SHP77 treated with DMSO at 0.1 percent for 48 hours (cell line): ENCODE measurements around the gene NPAS3.

Source experiments
- DNase-seq: peaks from one replicate; lab custom pipeline; 2025; lab: John Stamatoyannopoulos, UW

The NPAS3 gene

DNA sequence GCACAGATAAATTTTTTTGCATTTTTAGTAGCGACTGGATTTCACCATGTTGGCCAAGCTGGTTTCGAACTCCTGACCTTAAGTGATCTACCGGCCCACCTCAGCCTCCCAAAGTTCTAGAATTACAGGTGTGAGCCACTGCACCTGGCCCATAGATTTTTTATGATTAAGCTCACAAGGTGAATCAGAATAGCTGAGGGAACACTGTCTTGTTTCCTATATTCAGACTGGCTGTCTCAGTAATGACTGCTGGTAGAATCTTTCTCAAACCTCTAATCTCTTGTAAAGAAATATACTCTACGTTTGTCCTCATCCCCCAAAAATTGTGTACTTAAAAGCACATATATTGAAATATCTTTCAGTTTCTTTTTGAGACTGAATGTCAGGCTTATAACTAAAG, 650.1 kb downstream of the NPAS3 start:
- DNase-seq = no peak

DNA sequence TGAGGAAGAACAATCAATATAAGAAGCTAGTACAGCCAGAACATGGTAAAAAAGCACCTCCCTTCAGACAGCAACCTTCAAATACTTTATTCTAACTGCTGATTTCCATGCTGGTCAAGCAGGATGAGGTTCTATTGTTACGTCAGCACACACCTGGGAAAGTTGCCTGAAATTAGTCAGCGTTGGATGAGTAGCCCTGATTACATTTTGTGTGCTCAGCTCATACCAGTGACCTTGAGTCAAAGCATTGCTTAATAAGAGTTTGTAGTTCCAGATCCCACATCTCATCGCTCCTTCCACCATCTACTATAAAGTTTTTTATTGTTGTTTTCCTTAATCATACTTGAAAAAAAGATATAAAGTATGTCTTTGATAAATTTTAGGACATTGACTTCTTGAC, 650.7 kb downstream of the NPAS3 start:
- no peak for DNase-seq

DNA sequence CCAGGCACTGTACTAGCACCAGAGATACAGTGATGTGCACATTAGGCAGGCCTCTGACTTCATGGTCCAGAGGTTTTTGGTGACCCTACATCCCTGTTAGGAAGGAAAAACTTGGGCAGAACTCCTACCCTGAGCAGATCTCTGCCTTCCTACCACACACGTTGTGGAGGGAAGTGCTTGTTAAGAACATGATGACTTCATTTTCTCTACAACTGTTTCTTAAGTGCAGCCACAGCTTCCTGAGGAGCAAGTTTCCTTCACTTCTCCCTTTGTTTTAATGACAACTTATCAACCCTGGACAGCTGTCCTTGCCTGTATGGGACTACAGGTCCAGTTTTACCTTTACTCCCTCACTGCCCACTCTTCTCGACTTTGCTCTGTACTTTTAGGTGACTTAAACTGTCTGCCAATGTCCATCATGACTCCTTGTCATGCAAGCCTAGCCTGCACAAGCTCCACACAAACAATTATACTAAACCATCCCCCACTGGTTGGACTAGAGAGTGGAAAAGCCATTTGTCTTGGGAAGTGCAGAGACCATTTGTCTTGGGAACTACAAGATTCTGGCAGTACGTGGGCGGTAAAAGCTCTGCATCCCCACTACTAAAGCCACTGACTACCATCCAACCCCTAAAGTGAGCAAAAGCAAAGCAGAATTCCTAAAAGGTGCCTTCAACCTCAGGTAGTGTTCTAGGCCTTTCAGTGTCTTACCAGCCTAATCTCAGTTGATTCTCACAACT, 652.4 kb downstream of the NPAS3 start:
- no peak for DNase-seq

DNA sequence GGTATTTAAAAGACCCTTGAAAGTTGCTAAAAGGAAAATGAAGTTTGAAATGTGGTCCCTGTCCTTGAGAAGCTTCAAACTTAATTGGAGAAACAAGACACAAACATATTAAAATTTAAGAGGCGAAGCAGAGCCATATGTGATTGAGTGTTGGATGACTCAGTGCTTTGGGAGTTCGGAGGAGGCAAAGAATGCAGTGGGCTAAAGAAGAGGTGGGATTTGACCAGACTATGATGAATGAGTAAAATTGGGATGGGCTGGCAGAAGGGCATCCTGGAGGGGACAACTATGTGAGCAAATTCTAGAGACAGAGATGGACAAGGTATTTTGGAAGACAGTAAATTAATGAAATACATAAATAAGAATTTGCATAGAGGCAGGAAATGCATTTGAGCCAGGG, 653.6 kb downstream of the NPAS3 start:
- no peak for DNase-seq

DNA sequence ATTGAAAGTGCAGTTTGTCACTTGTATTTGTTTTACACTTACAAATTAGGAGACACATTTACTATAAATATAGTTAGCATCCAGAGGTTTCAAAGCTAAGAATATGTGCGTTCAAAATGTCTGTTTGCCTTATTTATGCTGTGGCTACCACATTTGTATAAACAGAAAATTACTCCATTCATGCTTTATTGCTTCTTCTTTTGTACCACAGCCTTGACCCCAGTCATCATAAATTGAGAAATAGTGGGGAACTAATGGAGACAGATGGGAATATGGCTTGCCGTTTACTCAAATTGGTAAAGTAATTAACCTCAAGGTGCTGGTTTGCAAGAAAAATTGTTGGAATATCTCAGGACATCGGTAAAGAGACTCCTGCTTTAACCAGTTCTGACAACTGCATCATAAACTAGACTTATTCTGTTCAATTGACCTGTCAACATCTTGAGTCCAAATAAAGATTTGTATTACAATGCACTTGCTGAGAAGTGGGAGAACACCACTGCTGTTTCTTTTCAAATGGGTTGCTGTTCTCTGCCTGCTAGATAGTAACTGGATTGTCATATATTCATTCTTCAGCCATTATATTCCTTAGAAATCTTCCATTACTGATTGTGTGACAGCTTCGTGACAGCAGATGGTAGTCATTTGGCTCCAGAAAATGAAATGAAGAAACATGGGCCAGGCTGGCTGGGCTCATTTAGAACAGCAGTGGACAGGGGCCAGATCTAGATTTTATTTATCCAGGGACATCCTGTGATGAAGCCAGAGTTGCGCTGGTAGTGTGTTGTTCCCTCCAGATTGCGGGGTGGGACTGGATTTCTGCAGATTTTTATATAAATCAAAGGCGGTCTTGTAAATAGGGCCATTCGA, 657.8 kb downstream of the NPAS3 start:
- DNase-seq = no peak

DNA sequence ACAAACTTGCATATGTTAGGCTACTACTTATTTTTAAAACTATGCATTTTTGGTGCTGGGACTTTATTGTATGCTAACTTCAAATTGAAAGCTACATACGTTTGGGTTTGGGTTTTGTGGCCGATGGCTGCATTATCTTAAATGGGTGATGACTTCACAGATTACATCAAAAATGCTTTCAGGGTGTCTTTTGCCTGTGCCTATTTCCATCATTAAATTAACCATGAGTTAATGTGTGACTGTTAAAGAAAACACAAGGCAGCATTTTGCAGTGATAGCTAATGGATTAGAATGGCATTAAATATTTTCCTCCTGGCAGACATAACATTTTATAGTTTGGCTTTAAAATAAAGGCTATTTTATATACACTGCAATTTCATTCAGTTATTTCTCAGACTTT, 659.9 kb downstream of the NPAS3 start:
- no peak for DNase-seq

DNA sequence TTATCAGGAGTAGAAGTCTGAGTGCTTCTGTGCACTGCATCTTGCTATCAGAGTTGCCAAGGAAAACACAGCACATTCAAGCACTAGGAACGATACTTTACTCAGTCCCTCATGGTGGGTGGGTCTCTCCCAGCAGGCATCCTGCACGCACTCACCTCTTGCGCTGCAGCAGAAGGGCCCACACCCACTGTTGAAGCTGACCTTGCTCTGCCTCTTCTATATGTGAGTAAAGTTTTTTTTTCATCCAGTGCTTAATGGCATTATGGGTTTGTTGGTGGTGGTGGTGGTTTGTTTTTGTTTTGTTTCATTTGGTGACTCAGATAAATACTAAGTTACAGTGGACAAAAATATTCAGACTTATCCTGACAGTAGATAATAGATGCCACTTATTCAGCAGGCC, 663.7 kb downstream of the NPAS3 start:
- no peak for DNase-seq

DNA sequence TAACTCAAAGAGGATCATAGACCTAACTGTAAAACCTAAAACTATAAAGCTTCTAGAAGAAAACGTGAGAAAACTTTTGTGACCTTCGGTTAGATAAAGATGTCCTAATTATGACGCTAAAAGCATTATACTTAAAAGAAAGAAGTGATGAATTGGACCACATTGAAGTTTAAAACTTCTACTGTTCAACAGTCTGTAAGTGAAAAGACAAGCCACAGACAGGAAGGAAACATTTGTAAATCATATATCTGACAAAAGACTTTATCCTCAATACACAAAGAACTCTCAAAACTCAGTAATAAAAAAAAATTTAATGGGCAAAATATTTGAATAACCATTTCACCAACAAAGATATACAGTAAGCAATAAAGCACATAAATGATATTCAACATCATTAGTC, 667.9 kb downstream of the NPAS3 start:
- DNase-seq = no peak

DNA sequence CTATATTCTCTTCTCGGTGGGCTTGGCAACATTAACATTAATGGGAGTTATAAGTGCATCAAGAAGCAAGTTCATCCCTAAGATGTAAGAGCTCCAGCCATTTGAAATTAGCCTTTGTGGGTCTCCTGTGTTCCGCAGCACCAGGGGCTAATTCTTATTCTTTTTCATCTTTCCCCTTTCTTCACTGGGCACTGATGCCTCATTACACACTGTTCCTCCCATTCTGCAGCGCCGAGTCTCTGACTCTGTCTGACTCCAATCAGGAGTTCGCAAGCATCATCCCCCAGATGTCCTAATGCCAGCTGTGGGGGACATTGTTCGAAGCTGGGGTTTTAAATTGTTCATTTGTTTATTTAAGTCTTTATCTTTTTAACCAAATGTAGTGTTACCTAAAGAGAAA, 670.9 kb downstream of the NPAS3 start:
- no peak for DNase-seq

DNA sequence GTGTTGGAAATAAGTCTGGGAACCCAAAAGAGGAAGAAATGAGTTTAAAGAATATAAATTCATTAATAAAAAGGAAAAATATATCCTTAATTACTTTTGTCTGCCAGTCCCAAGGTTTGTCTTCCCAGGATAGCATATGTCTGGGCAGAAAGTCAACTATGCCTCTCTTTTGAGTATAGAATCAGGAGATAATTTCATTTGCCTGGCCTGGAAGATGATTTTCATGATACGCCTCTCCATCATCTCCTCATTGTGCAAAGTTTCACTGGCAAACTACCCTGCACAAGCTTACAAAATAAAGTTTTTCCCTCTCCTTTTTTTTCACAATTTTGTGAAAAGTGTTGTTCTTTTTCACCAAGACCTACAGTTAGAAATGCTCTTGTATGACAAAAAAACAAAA, 671.4 kb downstream of the NPAS3 start:
- DNase-seq = no peak

DNA sequence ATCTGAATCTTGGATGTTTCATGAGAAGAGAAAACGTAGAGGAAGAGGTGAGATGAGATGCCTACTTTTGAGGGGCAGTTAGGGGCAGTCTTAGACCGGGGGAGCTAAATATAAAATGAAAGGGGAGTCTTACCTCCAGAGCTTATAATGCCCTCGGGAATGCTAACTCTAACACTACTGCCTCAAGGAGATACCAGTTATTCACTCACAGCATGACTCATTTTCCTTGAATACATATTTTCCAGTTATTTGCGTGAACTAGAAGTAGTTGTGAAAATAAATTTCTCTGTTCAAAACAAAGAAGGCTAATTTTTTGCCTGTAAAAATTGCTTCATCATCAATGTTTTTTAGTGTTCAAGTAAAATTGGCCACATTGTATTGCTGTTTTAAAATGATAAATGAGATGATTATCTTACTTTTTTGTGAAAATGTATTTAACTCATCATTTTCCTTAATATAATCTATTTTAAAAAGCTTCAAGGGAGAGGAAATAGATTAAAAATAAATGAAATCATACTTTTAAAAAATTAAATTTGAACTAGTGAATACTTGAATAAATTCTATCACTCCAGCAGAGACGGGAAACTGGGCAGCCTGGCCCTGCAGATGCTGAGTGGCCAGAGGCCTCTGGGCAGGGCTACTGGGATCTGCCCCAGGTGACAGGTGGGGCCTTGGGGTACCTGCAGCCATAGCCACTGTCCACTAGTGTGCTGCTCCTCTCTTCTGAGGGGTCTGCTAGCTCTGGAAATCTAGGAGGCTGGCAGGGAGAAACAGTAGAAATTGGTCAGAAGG, 672.9 kb downstream of the NPAS3 start:
- DNase-seq = no peak

DNA sequence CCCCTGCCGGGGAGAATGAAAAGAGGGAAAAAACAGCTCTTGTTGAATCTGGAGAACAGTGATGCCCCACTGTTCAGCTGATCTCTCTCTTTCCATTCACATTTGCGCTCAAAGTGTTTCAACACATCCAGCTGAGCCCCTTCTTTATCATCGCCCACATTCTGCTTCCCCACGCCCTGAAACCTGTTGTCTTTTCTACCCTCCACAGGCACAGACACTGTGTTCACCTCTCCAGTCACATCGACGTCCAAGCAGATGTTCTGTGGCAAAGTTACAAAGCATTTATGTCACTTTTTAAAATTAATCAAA, 673.5 kb downstream of the NPAS3 start:
- no peak for DNase-seq

DNA sequence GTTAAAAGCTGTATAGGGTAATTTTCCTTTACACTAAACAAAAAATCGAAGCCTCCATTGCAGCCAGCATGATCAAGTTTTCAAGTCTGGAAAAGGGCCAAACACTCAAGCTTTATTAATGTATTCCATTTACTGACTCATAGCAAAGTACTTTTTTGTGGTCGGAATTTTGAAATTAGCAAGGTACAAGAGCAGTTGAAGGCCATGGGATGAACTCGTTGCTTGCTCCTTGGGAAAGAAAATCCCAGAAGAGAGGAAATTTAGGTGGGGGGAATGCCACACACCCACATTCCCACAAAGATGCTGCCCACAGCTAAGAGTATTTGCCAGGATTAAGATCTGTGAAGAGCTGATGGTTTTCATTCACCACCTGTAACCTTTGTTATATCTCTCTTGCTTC, 678.5 kb downstream of the NPAS3 start:
- peak; percentile 28 for DNase-seq

DNA sequence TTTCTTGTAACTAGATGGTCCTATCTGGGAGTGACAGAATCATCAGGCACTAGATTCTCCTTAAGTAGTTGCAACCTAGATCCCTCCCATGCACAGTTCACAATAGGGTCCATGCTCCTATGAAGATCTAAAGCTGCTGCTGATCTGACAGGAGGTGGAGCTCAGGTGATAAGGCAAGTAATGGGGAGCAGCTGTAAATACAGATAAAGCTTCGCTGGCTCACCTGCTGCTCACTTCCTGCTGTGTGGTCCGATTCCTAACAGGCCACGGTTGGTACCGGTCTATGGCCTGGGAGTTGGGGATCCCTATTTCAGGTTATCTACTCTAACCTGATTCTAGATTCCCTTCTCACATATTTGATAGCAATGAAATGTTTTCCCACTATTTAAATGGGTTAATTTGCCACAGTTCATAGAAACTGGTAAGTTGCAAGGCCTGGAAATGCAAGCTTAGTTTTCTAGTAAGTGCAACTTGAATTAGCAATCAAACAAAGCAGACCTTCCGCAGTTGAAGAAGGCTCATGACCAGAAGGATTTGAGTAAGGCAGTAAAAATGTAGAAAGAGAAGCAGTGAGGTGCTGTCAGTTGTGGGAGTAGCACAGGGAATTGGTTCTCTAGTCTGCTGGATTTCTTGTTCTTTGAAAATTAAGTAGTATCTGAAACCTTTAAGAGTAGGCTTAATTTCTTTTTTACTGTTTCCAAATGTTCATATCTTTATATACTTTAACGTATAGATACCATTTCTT, 679.9 kb downstream of the NPAS3 start:
- no peak for DNase-seq

DNA sequence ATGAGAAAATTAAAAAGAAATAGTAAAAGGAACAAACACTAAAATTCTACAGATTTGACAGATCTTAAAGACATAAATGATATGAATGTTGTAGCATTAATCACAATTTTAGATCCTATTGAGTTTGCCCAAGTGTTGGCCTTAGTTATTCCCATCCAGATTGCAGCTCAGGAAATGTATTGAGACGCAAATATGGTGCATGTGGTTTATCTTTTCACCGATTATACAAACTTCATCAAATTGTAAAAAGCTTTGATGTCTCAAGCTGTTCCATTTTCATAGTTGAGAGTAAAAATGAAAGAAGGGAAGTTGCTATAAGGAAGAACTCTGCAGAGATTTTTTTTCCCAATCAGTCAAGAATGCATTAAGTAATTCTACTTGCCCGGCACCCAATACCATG, 683.8 kb downstream of the NPAS3 start:
- DNase-seq = no peak

DNA sequence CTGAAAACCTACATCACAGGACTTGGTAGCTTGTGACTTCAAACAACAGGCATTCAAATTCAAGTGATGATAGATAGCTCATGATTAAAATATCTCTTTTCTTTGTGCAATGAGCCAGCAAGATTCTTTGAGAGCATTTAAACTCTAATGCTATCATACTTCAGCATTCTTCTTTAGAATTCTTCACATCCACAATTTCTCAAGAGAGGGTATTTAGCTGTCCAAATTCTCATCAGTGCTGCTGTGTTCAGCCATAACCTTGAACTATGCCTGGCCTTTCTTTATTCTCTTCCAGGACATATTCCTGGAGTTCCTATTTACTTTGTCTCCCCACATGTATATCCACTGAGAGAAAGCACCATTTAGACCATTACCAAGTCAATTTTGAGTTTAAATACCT, 691.1 kb downstream of the NPAS3 start:
- DNase-seq = no peak

DNA sequence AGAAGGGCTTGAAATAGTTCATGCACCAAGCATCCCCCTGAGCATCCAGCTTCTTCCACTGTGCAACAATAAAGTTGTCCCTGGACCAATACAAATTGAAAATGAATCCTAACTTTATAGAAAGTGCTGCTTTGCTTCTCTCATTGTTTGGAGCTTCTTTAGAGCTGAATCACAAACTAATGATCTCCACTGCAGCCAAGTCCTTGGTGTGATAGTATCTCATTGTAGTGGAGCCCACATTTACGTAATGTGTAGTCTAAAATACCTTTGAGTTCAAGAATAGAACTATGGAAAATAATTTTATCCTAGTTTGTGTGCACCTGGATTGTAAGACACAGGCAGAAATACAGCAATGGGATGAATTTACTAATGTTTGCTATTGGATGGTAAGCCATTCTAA, 692.3 kb downstream of the NPAS3 start:
- no peak for DNase-seq

DNA sequence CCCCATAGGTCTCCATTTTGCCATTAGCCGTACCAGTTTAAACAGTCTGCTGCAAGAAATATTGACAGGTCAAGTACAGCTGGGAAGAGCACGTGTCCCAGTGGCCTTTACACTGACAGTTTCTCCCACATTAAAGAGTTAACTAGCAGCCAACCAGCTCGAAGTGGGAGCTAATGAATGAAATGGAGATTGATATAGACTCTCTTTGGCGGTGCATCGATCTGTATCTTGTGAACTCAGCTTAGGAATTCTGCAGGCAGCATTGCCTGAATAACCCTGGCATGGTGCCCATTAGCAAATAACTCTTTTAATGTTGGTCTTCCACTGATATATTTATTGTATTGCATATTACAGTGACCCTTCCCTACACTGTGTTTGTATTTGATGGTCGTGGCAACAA, 692.8 kb downstream of the NPAS3 start:
- DNase-seq = peak; percentile 30

DNA sequence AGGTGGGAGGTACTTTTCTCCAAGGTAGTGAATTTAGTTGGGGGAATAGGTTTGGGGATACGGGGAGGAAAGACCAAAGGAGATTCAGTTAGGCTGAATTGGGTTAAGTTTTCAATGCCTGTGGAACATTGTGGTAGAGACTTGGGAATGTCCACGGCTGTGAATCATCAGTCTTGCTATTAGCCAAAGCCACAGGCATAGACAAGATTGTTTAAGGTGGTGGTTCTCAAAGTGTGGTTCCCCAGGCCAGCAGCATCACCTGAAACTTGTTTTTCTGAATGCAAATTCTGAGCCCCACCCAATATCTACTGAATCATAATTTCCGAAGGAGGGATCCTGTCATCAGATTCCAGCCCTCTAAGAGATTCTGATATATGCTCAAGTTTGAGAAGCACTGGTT, 696.0 kb downstream of the NPAS3 start:
- DNase-seq = no peak

DNA sequence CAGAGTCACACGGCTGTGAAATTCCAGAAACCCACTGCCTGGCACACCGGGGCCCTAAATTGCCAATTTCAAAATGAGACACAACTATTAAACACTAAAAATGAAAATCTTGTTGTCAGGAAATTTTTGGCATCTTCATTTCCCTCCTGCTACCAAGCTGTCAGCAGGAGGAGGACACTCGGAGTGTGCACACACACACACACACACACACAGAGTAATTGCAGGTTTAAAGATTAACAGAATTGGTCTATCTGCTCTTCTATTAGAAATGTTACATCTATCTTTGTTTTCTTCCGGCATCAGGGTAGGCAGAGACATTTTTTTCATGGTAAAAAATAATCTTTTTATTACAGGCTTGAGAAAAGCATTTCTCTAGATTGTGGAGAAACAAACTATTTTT, 698.0 kb downstream of the NPAS3 start:
- no peak for DNase-seq

DNA sequence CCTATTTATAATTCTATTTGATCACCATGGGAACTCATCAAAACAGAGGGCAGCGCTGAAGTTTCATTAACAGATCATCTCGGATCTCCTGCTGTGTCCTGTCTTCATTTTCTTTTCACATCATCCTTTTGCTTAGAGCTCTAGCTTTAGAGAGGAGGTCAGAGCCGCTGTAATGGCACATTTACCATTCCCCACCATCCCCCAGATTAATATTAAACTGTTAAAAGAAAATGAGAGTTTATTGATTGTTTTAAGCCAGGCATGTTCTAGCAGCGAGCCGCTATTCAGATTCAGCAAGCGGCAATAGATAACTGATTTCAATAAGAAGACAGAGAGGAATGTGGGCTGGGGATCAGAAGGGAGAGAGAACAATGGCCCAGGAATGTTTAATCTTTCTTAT, 703.4 kb downstream of the NPAS3 start:
- DNase-seq = no peak

DNA sequence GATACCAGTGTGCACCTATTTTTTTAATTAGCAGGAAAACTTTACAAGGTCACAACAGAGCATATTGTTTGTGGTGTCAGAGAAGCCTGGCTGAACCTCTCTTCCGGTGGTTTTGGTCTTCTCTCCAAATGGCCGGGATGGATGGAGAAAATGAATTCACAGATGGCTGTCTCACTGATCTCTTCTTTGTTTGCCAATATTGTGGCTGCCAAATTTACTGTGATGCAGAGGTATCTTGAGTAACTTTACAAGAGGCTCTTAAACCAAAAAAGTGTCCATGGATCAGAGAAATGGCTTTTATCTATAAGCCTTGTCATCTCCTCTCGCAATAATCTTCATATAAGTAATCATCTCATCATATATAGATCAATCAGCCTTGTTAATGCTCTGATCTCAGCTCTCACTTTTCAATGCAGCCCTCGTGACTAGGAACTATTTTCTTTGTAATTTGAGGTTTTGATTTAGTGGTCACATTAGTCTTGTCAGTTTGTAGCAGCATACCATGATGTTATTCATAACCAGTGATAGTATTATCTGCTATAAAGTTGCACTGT, 704.1 kb downstream of the NPAS3 start:
- no peak for DNase-seq
